GM18498 (cell line): ENCODE results near the gene TTC39A.
A peak's percentile ranks its signal among the peaks of the same experiment; 100 is the strongest.

Experiments
- ATAC-seq: cut with Tn5 transposase; IDR thresholded peaks from one replicate; pipeline ENCODE4 v1.9.1; 2021; ENCODE audit warnings: mild to moderate bottlenecking, moderate library complexity; ENCODE audit not compliant: unreplicated experiment

TTC39A gene

GRCh38 chr1:51316113-51316845 lies 14.1 kb downstream of the TTC39A start:
- no peak for ATAC-seq

GRCh38 chr1:51314974-51315373 lies 15.4 kb downstream of the TTC39A start:
- ATAC-seq = no peak

GRCh38 chr1:51313961-51314777 lies 16.2 kb downstream of the TTC39A start:
- ATAC-seq = no peak

- ATAC-seq = no peak
Observed at GRCh38 chr1:51313268-51313852, 17.0 kb downstream of the TTC39A start.

- no peak for ATAC-seq
Observed at GRCh38 chr1:51312718-51313117, 17.6 kb downstream of the TTC39A start.

GRCh38 chr1:51311826-51312225 lies 18.5 kb downstream of the TTC39A start:
- no peak for ATAC-seq

GRCh38 chr1:51310871-51311613 lies 19.3 kb downstream of the TTC39A start:
- ATAC-seq = no peak

GRCh38 chr1:51309291-51309690 lies 21.1 kb downstream of the TTC39A start:
- no peak for ATAC-seq

- no peak for ATAC-seq
Observed at GRCh38 chr1:51308636-51309035, 21.7 kb downstream of the TTC39A start.

GRCh38 chr1:51306950-51307349 lies 23.4 kb downstream of the TTC39A start:
- ATAC-seq = no peak

GRCh38 chr1:51305371-51305823 lies 25.0 kb downstream of the TTC39A start:
- ATAC-seq = no peak

- ATAC-seq = no peak
Observed at GRCh38 chr1:51304360-51304759, 26.0 kb downstream of the TTC39A start.

GRCh38 chr1:51303751-51304251 lies 26.6 kb downstream of the TTC39A start:
- ATAC-seq = no peak

- no peak for ATAC-seq
Observed at GRCh38 chr1:51303315-51303714, 27.0 kb downstream of the TTC39A start.

GRCh38 chr1:51302746-51303145 lies 27.6 kb downstream of the TTC39A start:
- no peak for ATAC-seq

- no peak for ATAC-seq
Observed at GRCh38 chr1:51302270-51302669, 28.1 kb downstream of the TTC39A start.

GRCh38 chr1:51301844-51302162 lies 28.6 kb downstream of the TTC39A start:
- ATAC-seq = no peak

- ATAC-seq = peak; percentile 47
Observed at GRCh38 chr1:51301152-51301843, 29.1 kb downstream of the TTC39A start.

GRCh38 chr1:51299981-51300670 lies 30.2 kb downstream of the TTC39A start:
- no peak for ATAC-seq
